Measurements from ENCODE around the gene G6PC1.
"Not testable (repeated sequence)": the region's sequence is repeated elsewhere in the genome, so short reads cannot be mapped to it uniquely, and the experiment has no call there.

Gene G6PC1

DNA sequence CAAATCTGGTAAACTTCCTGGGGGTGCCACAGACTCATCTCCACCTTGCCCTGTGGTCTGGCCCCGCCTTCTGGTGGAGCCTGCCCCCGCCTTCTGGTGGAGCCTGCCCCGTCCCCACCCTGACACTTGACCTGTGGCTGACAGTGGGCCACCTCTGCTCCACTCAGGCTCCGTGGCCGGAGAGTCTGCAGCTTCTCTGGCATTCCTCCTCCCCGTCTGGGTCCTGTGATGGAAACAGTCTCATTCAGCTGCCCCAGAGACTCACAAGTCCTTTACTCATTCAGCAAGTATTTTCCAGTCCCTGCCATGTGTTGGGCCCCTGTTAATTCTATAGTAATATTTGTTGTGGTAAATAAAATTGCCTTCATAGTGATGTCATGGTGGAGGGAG is 21.0 kb upstream of the G6PC1 start:
- in situ Hi-C loops (cut with HindIII; ENCODE audit: low pct_unique_long_range_greater_than_20kb, low sequenced_read_pairs), result no loop called here
- DNase-seq (ENCODE audit: low read depth in 1 of 2, low spot score in 1 of 2), result no peak
- TF ChIP-seq JUND (IDR thresholded peaks at IDR 0.05; ENCODE audit: low read depth), result no peak

DNA sequence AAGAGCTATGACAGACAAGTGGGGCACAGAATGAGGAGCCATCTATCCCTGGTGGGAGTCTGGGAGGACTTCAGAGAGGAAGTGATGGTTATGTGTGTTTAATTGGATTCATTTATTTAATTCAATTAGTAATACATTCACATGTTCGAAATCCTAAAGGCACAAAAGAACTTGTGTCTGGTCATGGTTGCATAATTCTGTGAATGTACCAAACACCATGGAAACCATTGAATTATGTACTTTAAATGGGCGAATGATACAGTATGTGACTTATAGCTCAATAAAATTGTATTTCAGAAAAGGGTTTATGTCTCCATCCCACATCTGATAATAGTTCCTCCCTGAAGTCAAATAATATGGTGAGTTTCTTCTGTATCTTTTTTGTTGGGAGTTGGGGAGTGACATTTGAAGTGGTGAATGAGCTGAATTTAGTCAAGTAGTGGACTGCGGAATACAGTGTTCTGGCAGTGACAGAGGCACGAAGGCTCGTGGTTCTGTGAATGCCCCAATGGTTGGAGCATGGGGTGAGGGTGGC is 19.8 kb upstream of the G6PC1 start:
- TF ChIP-seq JUND (IDR thresholded peaks at IDR 0.05; ENCODE audit: low read depth), result no peak
- in situ Hi-C loops (cut with HindIII; ENCODE audit: low pct_unique_long_range_greater_than_20kb, low sequenced_read_pairs), result no loop called here
- DNase-seq (ENCODE audit: low read depth in 1 of 2, low spot score in 1 of 2), result no peak

DNA sequence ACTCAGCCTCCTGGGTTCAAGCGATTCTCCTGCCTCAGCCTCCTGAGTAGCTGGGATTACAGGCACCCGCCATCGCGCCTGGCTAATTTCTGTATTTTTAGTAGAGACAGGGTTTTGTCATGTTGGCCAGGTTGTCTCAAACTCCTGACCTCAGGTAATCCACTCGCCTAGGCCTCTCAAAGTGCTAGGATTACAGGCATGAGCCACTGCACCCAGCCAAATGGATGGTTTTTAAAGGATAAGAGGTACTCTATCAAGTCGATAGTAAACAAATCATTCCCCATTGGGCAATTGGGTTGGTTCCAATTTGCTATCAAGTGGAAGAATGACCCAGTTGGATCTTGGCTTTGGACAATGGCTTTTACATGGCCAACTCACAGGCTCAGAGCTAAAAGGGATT is 18.9 kb upstream of the G6PC1 start:
- DNase-seq (ENCODE audit: low read depth in 1 of 2, low spot score in 1 of 2); in situ Hi-C loops (cut with HindIII; ENCODE audit: low pct_unique_long_range_greater_than_20kb, low sequenced_read_pairs): not testable (repeated sequence)

DNA sequence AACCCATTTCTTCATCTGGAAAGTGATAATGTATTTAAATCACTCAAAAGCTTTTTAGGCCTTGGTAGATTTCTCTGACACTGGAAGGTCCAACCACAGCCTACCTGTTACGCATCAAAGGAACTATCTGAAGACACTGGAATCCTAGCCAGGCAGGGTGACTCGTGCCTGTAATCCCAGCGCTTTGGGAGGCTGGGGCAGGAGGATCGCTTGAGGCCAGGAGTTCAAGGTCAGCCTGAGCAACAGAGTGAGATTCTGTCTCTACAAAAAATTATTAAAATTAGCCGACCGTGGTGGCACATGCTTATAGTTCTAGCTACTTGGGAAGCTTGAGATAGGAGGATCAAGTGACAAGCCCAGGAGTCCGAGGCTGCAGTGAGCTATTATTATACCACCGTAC is 18.4 kb upstream of the G6PC1 start:
- DNase-seq (ENCODE audit: low read depth in 1 of 2, low spot score in 1 of 2), result no peak
- in situ Hi-C loops (cut with HindIII; ENCODE audit: low pct_unique_long_range_greater_than_20kb, low sequenced_read_pairs), result no loop called here
- TF ChIP-seq JUND (IDR thresholded peaks at IDR 0.05; ENCODE audit: low read depth), result no peak

DNA sequence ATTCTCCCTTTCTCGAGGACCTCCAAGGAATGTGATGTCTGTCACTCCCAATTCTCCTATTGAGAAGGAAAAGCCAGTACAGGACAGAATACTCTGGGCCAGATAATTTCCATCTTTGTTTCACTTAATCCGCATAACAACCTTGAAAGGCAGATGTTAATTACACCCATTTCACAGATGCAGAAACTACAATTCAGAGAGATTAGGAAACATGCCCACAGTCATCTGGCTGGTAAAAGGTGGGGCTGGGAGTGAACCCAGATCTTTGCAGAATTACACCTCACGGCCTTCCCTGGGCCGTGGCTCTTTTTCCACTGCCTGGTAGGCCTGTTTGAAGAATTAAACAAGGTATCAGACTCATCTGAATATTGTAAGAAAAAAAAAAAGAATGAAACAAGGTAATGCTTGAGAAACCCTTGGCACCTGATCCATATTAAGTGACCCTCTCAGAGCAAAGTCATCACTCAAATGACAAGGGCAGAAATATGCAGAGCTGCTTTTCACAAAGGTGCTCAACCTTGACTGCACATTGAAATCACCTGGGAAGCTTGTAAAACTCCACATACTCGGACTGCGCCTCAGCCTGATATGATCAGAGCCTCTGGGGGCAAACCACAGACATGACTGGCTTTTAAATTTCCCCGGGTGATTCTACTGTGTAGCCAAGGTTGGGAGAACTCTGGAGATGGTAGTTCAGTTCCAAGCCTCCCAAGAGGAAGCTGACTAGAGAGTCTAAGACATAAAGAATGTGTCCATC is 16.6 kb upstream of the G6PC1 start:
- in situ Hi-C loops (cut with HindIII; ENCODE audit: low pct_unique_long_range_greater_than_20kb, low sequenced_read_pairs), result no loop called here
- TF ChIP-seq JUND (IDR thresholded peaks at IDR 0.05; ENCODE audit: low read depth), result no peak
- DNase-seq (ENCODE audit: low read depth in 1 of 2, low spot score in 1 of 2), result peak; percentile 39 to 57

DNA sequence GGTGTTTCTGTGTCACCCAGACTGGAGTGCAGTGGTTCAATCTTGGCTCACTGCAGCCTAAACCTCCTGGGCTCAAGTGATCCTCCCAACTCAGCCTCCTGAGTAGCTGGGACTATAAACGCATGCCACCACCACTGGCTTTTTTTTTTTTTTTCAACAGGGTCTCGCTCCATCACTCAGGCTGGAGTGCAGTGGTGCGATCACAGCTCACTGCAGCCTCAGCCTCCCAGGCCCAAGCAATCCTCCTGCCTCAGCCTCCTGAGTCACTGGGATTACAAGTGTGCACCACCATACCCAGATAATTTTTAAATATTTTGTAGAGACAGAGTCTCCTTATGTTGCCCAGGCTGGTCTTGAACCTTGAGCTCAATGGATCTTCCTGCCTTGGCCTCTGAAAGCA is 14.8 kb upstream of the G6PC1 start:
- DNase-seq (ENCODE audit: low read depth in 1 of 2, low spot score in 1 of 2); in situ Hi-C loops (cut with HindIII; ENCODE audit: low pct_unique_long_range_greater_than_20kb, low sequenced_read_pairs): not testable (repeated sequence)

DNA sequence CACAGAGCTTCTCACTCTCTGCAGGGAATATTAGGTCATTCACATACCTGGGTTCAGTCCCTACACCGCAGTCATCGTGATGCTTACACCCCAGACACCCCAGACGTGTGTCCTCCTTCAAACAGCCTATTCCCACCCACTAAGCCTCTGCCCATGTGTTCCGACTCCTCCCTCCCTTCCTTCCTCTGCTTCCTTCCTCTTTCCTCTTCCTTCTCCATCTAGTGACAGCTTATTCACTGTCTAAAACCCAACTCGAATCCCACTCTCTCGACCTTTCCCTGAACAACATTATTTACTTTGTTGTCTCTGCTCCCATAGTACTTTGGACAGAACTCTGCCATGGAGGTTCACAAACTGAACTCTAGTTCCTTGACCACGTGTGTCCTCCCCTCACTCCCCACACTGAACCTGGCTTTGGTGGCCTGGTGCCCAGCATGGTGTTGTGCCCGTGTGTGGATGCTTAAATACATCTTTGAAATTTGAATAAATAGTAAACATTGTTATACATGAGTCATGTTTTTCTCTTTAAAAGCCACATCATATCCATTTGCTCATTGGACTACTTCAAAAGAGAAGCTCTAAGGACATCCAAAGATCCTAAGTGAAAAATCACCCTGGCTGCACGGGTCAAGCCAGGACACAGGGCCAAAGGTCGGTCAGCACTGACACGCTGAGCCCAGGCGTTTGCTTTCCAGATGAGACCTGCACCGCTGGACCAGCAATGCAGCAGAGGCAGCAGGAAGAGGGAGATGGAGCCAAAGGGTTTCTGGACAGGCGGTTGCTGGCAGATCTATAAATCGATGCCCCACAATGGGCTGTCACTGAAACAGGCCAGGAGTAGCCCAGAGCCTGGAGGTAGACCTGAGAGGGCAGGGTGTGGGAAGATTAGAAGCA is 14.1 kb upstream of the G6PC1 start:
- no peak for TF ChIP-seq JUND (IDR thresholded peaks at IDR 0.05; ENCODE audit: low read depth)
- no peak for DNase-seq (ENCODE audit: low read depth in 1 of 2, low spot score in 1 of 2)
- in situ Hi-C loops (cut with HindIII; ENCODE audit: low pct_unique_long_range_greater_than_20kb, low sequenced_read_pairs), result no loop called here

DNA sequence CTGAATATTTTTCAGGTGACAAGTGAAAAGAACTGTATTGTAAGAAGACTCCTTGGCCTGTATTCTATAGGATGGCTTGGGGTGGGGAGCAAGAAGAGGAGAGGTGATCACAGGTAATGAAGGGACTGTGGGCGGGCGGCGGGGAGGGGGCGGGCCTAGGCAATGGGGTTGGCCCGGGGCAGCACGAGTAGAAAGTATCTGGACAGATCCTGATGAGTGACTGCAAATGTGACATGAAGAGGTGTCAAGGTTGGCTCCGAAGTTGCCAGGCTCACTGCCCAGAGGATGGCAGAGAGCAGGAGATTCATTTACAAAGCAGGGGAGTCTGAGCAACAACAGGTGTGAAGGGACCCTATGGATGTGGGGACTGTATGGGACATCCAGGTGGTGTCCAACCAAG is 10.8 kb upstream of the G6PC1 start:
- in situ Hi-C loops (cut with HindIII; ENCODE audit: low pct_unique_long_range_greater_than_20kb, low sequenced_read_pairs), result no loop called here
- no peak for DNase-seq (ENCODE audit: low read depth in 1 of 2, low spot score in 1 of 2)
- no peak for TF ChIP-seq JUND (IDR thresholded peaks at IDR 0.05; ENCODE audit: low read depth)

DNA sequence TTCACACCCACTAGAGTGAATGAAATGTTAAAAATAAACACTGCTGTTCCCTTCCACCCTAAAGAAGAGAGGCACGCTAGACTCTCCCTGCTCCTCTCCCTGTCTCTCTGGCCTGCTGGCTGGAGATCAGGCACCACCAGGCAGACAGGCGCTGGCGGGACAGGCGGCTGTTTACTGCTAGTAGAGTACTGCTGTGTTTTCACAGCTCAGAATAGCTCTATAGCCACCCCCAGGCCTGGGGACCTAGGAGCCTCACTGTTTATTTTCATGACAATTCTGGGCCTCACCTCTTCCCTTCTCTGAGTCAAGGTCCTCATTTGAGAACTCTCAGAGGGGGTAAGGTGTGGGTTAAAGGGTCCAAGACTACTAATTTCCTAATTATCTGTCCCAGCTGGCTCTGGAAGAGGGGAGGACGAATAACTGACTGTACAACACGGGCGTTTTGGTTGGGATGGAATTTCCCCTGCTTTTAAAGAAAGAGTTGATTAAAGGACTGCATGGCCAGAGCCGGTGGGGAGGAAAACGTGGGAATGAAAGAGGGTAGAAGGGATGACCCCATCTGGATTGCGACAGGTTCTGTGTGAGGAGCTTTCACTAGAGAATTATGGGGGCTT is 9.0 kb upstream of the G6PC1 start:
- no peak for TF ChIP-seq JUND (IDR thresholded peaks at IDR 0.05; ENCODE audit: low read depth)
- DNase-seq (ENCODE audit: low read depth in 1 of 2, low spot score in 1 of 2), result no peak
- in situ Hi-C loops (cut with HindIII; ENCODE audit: low pct_unique_long_range_greater_than_20kb, low sequenced_read_pairs), result no loop called here

DNA sequence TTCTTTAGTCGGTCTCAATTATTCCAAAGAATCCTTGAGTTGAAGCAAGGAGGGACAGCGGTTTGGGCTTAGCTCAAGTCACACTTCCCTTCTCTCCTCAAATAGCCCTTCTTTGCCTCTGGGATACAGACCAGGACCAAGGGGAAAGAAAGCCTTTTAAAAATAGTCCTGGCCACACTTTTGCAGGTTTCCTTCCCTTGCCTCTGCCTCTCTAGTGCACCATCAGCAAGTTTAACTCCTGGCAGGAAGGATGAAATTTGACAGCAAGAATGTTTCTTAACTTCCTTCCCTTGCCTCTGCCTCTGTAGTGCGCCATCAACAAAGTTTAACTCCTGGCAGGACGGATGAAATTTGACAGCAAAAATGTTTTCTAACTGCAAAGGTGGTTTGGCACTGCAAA is 7.2 kb upstream of the G6PC1 start:
- in situ Hi-C loops (cut with HindIII; ENCODE audit: low pct_unique_long_range_greater_than_20kb, low sequenced_read_pairs), result no loop called here
- DNase-seq (ENCODE audit: low read depth in 1 of 2, low spot score in 1 of 2), result no peak
- no peak for TF ChIP-seq JUND (IDR thresholded peaks at IDR 0.05; ENCODE audit: low read depth)

DNA sequence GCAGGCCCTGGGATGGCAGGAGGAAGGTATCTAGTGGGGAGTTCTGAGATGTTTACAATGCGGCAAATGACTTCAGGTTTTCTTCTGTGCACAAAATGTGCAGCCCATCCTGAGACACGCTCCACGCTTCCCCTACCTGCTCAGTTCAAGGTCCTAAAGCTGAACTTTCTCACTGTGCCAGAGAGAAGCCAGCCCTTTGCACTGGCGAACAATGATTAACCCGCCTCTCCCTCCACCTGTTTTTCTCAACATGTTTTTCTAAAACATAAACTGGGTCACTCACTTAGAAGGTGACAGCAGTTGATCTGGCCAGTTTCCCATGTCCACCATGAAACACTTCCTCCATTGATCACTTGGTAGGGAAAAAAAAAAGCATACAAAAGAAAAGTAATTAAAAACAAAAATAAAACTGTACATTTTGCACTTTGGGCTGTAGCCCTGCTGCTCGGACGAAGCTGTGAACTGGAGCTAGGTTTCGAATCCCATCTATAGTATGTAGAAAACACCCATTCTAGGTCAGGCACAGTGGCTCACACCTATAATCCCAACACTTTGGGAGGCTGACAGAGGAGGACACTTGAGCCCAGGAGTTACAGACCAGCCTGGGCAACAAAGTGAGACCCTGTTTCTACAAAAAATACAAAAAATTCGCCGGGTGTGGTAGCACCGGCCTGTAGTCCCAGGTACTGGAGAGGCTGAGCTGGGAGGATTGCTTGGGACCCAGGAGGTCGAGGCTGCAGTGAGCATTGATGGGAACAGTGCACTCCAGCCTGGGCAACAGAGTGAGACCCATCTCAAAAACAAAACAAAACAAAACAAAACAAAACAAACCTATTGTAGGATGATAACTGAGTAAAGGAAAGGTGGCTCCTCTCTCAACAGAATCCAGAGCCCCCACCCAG is 6.1 kb upstream of the G6PC1 start:
- no peak for DNase-seq (ENCODE audit: low read depth in 1 of 2, low spot score in 1 of 2)
- no peak for TF ChIP-seq JUND (IDR thresholded peaks at IDR 0.05; ENCODE audit: low read depth)
- in situ Hi-C loops (cut with HindIII; ENCODE audit: low pct_unique_long_range_greater_than_20kb, low sequenced_read_pairs), result no loop called here

DNA sequence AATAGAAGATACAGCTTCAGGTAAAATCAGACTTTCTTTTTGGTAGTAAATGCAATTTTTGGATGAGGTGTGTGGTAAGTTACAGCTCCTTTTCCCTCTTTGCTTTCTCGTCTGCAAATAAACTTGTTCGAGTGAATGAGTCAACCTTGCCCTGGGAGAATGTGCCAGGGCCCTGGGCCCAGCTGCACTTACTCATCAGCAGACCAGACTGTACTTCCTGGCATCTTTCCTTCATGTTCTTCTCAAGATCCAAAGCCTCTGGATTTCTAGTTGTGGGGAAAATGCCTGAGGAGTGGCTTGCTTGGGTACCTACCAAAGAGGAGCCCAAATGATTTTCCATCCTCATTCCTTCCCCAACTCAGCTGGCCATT is 5.4 kb upstream of the G6PC1 start:
- TF ChIP-seq JUND (IDR thresholded peaks at IDR 0.05; ENCODE audit: low read depth), result no peak
- in situ Hi-C loops (cut with HindIII; ENCODE audit: low pct_unique_long_range_greater_than_20kb, low sequenced_read_pairs), result no loop called here
- DNase-seq (ENCODE audit: low read depth in 1 of 2, low spot score in 1 of 2), result peak in 1 of 2 experiments; percentile 31

Measured in T47D (cell line).